Fibroblast of villous mesenchyme (primary cell): ENCODE results near the gene OGA. TPM values are rescaled to one million over a fixed set of nuclear protein-coding genes. Genes with fewer than 3 reads are reported as not detected.
"Not testable (repeated sequence)": the region's sequence is repeated elsewhere in the genome, so short reads cannot be mapped to it uniquely, and the experiment has no call there.

ENCODE experiments used
- DNase-seq: peaks from one replicate; pipeline ENCODE4 v3.0.0-alpha.2; 2010; ENCODE audit warnings: low read depth
- H3K4me3 ChIP-seq: 2 replicates; pipeline ENCODE4 v1.5.1; 2011; ENCODE audit warnings: low read depth, mild to moderate bottlenecking, low read length
- CTCF ChIP-seq: IDR thresholded peaks from 2 replicates; pipeline ENCODE4 v1.5.1; 2012; ENCODE audit warnings: low read depth, mild to moderate bottlenecking, low read length; ENCODE audit not compliant: insufficient read depth
- total RNA-seq: library from RNA; depleted of rRNA; stranded (reverse); fragments of >200 nt; gene quantifications from 2 replicates; pipeline ENCODE4 v1.2.3, GENCODE V29; 2012

The OGA gene
- total RNA-seq, 1 donor, result 80.3 TPM

GRCh38 chr10:101807158-101807557, 11.1 kb downstream of the OGA start:
- H3K4me3 ChIP-seq, result no peak overlapping the region
- DNase-seq, result no peak
- no peak for TF ChIP-seq CTCF

DNA sequence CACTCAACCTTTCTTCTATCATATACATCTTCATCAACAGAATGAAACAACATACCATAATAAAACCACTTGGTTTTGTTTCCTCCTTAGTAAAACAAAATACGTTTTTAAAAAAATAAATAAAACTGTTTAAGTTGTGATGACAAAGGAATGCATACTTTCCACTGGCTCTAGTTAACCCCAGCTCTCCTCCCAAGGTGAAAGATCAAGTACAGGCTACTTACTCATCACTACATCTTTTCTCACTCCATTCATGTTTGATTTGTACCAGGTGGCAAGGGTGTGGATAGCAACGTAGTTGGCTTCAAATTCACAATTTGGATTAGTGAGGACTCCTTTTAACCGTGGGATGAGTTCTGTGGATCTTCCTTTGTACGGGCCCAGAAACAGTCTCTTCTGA, 14.7 kb downstream of the OGA start:
- no peak overlapping the region for H3K4me3 ChIP-seq
- DNase-seq, result no peak
- no peak for TF ChIP-seq CTCF

DNA sequence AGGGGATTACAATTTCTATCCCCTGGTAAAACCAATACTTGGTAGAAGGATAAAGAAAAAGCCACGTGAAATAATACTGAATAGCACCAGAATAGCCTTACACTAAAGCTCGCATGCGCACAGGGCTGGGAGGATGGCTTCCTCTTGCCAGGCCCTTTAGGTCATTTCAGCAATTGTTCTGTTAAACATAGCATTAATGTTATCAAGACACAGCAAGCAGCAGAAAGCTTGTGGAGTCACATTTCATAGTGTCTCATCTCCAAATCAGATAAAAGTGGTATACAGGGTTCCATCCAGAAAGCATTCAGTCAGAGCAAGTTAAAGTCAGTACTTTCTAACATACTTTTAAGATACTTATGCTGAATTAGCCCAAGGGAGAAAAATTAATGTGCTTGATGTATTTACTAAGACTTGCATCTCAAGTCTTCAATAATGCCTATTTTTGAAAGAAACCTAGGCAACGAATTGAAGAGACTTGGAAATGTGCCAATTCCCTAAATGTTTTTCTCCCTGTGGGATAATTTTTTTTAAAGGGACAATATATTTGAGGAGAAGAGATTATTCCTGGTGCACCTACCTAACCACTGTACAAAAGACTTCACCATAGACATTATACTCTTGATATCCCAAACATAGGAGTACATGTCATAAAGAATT, 20.7 kb downstream of the OGA start:
- DNase-seq, result no peak
- no peak overlapping the region for H3K4me3 ChIP-seq

GRCh38 chr10:101793526-101793925, 24.7 kb downstream of the OGA start:
- no peak for TF ChIP-seq CTCF
- DNase-seq, result no peak
- no peak overlapping the region for H3K4me3 ChIP-seq

More for the DNA sequence above, 20.7 kb downstream of the OGA start:
- TF ChIP-seq CTCF, result no peak

DNA sequence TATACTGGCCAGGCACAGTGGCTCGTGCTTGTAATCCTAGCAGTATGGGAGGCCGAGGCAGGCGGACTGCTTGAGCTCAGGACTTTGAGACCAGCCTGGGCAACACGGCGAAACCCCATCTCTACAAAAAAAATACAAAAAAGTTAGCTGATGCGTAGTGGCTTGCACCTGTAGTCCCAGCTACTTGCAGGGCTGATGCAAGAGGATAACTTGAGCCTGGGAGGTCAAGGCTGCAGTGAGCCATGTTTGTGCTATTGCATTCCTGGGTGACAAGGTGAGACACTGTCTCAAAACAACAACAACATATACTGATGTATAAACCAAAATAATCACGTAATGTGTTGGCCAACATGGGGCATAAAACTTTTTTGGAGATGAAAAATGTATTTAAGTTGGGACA, 28.6 kb downstream of the OGA start:
- H3K4me3 ChIP-seq, result no peak overlapping the region
- no peak for TF ChIP-seq CTCF
- DNase-seq, result no peak

- H3K4me3 ChIP-seq, result not testable (repeated sequence)
Measured at GRCh38 chr10:101789231-101789630, 29.0 kb downstream of the OGA start.

GRCh38 chr10:101785801-101786200, 32.4 kb downstream of the OGA start:
- H3K4me3 ChIP-seq, result no peak overlapping the region
- TF ChIP-seq CTCF, result no peak
- no peak for DNase-seq

More at GRCh38 chr10:101789231-101789630, 29.0 kb downstream of the OGA start:
- not testable (repeated sequence) for DNase-seq
